Psoas muscle (tissue), 8 donors: ENCODE data around the gene CACNA1E. TPM values are rescaled to one million over a fixed set of nuclear protein-coding genes. Genes with fewer than 3 reads are reported as not detected.

Experiments used
- ATAC-seq, 4 donors: fragments of 200-7000 bp; cut with Tn5 transposase; one replicate each; pipeline ENCODE4 v1.9.1; 2020; ENCODE audit warnings: moderate library complexity in 3 of 4, mild to moderate bottlenecking in 2 of 4
- DNase-seq, 2 donors: peaks; one replicate each; pipeline ENCODE4 v3.0.0-alpha.2; 2020
- H3K27ac ChIP-seq: fragments of 200-600 bp; one replicate; pipeline ENCODE4 v1.8.0; 2022
- H3K27me3 ChIP-seq, 3 donors: fragments of 200-600 bp in 1 of 3; one replicate each; pipeline versions ENCODE4 v1.6.1 to v1.8.0; 2013 to 2022; ENCODE audit warnings: low read length in 2 of 3, mild to moderate bottlenecking in 2 of 3, moderate library complexity in 1 of 3; ENCODE audit not compliant: insufficient read depth in 3 of 3
- H3K36me3 ChIP-seq, 2 donors: fragments of 200-600 bp in 1 of 2; one replicate each; pipeline versions ENCODE4 v1.6.1 to v1.8.0; 2013 to 2022; ENCODE audit warnings: low read depth in 1 of 2, mild to moderate bottlenecking in 1 of 2, moderate library complexity in 1 of 2; ENCODE audit not compliant: insufficient read depth in 1 of 2
- H3K4me1 ChIP-seq: fragments of 200-600 bp; one replicate; pipeline ENCODE4 v1.8.0; 2022
- H3K4me3 ChIP-seq: fragments of 200-600 bp; one replicate; pipeline ENCODE4 v1.8.0; 2022; ENCODE audit warnings: mild to moderate bottlenecking
- H3K9me3 ChIP-seq: fragments of 200-600 bp; one replicate; pipeline ENCODE4 v1.8.0; 2022
- WGBS, 3 donors: extraction: QIAGEN DNeasy Blood & Tissue Kit; methylation state at CpG; one replicate each; pipeline versions ENCODE4 v1.1.6 to v1.1.7; 2013; 5-methylcytosine and 5-hydroxymethylcytosine counted together
- intact Hi-C, 2 donors: fragments of 100-400 bp; cut with DNase I; formaldehyde crosslinking; loops; one replicate each; pipeline versions ENCODE4 v1.11.0 to v1.14.2; 2022
- polyA plus RNA-seq, 3 donors: library from polyadenylated mRNA; stranded (reverse); fragments of 200-250 nt; gene quantifications; one replicate each; pipeline ENCODE4 v1.2.3, GENCODE V29; 2013
- total RNA-seq, 4 donors: library from RNA; stranded (reverse); fragmentation: NEBNext Ultra II Directional in 2 of 4; extraction: Animal tissue kit (Norgen Biotek cat#: 25700) in 2 of 4; gene quantifications; one replicate each; pipeline versions ENCODE4 v1.2.1 to v1.2.4, GENCODE V29; 2021 to 2023
- TF ChIP-seq, protein P1 (sequence below): fragments of 200-600 bp; IDR thresholded peaks from one replicate; pipeline ENCODE4 v1.8.0; 2022; ENCODE audit warnings: antibody characterized with exemption
- donor health status: healthy with polysubstance abuse.
- donor health status: DM: no; HTN: no; CAD: no; lungs with moderate emphysema.
- donor health status: Bipolar disorder and iron deficiency.
- donor health status: healthy.
- donor health status: DM: yes; HTN: yes; CAD: no.
- donor health status: DM: no; HTN: no; CAD: no.
- donor health status: DM: no; HTN: no; CAD: no.
- donor health status: DM: yes; HTN: yes; CAD: no.

CACNA1E gene
- total and polyA plus RNA-seq, 7 donors: 0.03 to 0.06 (median 0.05) TPM; not detected in 3

DNA sequence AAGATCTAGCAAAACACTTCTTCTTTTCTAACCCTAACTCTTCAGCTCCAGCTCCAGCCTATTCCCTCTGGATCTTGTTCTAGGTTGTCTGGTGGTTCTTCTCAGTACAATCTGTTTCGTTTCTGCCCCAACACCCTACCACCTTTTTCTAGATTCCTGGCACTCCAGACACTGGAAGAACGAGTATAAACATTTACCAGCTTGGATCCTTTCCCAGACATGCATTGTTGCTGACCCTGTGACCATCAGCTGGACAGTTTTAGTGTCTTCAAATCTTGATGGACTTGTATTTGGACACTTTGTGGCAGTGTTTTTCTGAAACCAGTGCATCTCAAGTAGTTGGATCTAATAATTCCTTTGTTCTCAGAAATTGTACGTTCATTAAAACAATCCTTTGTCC is 30.6 kb upstream of the CACNA1E start:
- TF ChIP-seq, protein P1, sequence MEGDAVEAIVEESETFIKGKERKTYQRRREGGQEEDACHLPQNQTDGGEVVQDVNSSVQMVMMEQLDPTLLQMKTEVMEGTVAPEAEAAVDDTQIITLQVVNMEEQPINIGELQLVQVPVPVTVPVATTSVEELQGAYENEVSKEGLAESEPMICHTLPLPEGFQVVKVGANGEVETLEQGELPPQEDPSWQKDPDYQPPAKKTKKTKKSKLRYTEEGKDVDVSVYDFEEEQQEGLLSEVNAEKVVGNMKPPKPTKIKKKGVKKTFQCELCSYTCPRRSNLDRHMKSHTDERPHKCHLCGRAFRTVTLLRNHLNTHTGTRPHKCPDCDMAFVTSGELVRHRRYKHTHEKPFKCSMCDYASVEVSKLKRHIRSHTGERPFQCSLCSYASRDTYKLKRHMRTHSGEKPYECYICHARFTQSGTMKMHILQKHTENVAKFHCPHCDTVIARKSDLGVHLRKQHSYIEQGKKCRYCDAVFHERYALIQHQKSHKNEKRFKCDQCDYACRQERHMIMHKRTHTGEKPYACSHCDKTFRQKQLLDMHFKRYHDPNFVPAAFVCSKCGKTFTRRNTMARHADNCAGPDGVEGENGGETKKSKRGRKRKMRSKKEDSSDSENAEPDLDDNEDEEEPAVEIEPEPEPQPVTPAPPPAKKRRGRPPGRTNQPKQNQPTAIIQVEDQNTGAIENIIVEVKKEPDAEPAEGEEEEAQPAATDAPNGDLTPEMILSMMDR: no peak
- 46 to 51% (median 47%) methylated on average over 3 of the region's 3 CpGs for WGBS, 3 donors
- H3K27me3 ChIP-seq: no peaks in the 10 kb centered on the region
- H3K4me1 ChIP-seq: no peaks in the 10 kb centered on the region
- no peak overlapping the region for H3K4me3 ChIP-seq
- DNase-seq (no peak), ATAC-seq (no peak)
- no peak overlapping the region for H3K27ac ChIP-seq
- H3K36me3 ChIP-seq: no peaks in the 10 kb centered on the region
- H3K9me3 ChIP-seq: no peaks in the 10 kb centered on the region
- intact Hi-C loops: no loop called here

DNA sequence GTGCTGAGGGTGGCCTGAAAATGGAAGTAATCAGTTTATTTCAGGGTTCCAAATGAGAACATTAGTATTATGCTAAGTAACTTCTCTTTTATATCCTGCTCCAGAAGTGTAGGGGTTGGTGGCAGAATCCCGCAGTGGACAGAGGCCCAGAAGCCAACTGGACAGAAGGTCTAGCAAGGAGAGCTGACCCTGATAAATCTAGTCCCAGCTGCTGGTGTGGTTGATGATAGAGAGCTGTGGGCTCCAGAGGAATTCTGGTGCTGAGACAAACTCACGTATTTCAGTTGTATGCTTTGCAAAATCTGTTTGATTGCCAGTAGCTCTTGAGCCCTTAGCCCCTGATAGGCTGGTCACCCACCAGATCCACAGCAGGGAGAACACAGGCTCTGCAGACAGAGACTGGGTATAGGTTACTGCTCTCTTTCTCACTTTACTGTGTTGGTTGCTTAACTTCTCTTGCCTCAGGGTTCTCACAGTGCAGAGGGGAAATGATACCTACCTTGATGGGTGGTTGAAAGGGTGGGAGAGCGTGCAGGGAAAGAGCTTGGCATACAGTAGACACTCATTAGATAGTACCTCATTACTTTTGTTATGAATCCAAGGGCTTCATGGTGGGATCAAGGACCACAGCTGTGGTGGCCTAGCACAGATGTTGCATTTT is 29.6 kb upstream of the CACNA1E start:
- no peaks in the 10 kb centered on the region for H3K4me1 ChIP-seq
- ATAC-seq (no peak), DNase-seq (no peak)
- no peak overlapping the region for H3K4me3 ChIP-seq
- no peak overlapping the region for H3K27ac ChIP-seq
- intact Hi-C loops: no loop called here
- TF ChIP-seq, protein P1: no peak
- H3K9me3 ChIP-seq: no peaks in the 10 kb centered on the region
- 67 to 79% (median 75%) methylated on average over 3 of the region's 3 CpGs for WGBS, 3 donors
- no peaks in the 10 kb centered on the region for H3K27me3 ChIP-seq
- H3K36me3 ChIP-seq: no peaks in the 10 kb centered on the region

DNA sequence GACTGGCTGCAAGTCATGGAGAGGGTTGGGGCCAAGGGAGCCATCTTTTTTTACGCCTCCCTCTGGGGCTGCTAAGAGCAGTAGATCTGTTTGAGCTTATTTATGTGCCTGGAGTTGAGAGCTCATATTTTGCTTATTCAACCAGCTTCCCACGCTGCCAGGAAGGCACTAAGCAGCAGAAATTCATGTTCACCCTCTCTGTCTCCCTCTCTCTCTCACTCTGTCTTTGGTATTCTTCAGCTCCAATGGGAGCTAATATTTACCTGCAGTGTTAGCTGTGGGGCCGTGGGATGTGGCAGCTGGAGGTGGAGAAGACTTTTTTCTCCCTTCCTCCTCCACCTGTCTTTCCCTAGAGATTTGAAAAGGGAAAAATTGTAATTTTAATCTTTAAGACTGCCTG is 26.8 kb upstream of the CACNA1E start:
- Histone ChIP-seq H3K27me3 (no peaks in the 10 kb centered on the region), H3K27ac (no peak overlapping the region), H3K4me1 (no peaks in the 10 kb centered on the region), H3K36me3 (no peaks in the 10 kb centered on the region), H3K4me3 (no peak overlapping the region), H3K9me3 (no peaks in the 10 kb centered on the region)
- 53 to 63% (median 61%) methylated on average over 3 of the region's 3 CpGs for WGBS, 3 donors
- intact Hi-C loops: no loop called here
- ATAC-seq (no peak), DNase-seq (no peak)
- TF ChIP-seq, protein P1: no peak

DNA sequence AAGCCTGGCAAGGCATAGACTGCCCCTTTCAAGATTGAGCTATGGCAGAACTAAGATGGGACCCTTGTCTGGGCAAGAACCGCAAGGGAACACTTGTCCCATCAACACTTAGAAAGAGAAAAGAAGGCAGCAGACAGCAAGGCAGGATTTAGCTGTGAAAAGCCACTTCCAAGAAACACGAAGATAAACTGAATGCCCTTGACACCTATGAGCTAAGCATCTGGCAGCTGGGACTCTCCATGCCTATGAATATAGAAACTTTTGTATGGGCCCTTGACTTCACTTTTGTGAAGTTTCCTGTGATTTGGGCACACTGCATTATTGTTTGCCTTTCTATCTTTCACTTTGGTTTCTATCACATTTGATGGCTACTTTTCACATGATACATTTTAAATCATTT is 24.9 kb upstream of the CACNA1E start:
- 61 to 73% (median 67%) methylated on average over 2 of the region's 2 CpGs for WGBS, 3 donors

More for the DNA sequence above, 24.9 kb upstream of the CACNA1E start:
- Histone ChIP-seq H3K9me3 (no peaks in the 10 kb centered on the region), H3K27me3 (no peaks in the 10 kb centered on the region), H3K27ac (no peak overlapping the region), H3K36me3 (no peaks in the 10 kb centered on the region), H3K4me1 (no peaks in the 10 kb centered on the region), H3K4me3 (no peak overlapping the region)
- ATAC-seq (no peak), DNase-seq (no peak)
- intact Hi-C loops: no loop called here
- TF ChIP-seq, protein P1: no peak
